Liver (tissue), 3 donors: Measurements from ENCODE around the gene SAMD4B.

Experiments used
- GABPA ChIP-seq, 2 donors: IDR thresholded peaks in 1 of 2; conservative IDR thresholded peaks in 1 of 2; 2 replicates each; pipeline ENCODE4 v1.6.1; 2016; ENCODE audit warnings: antibody characterized with exemption in 2 of 2, mild to moderate bottlenecking in 1 of 2, moderate library complexity in 1 of 2
- JUND ChIP-seq, 2 donors: IDR thresholded peaks; 2 replicates each; pipeline ENCODE4 v1.6.1; 2016; ENCODE audit warnings: antibody characterized with exemption in 2 of 2
- TF ChIP-seq, protein P1 (sequence below): fragments of 150-350 bp; IDR thresholded peaks from 2 replicates; pipeline ENCODE4 v1.5.1; 2017; ENCODE audit warnings: improper control_type of control experiment, low read depth, low read length; ENCODE audit not compliant: missing input control
- donor health status: healthy.
- donor health status: healthy.

- TF ChIP-seq, protein P1, sequence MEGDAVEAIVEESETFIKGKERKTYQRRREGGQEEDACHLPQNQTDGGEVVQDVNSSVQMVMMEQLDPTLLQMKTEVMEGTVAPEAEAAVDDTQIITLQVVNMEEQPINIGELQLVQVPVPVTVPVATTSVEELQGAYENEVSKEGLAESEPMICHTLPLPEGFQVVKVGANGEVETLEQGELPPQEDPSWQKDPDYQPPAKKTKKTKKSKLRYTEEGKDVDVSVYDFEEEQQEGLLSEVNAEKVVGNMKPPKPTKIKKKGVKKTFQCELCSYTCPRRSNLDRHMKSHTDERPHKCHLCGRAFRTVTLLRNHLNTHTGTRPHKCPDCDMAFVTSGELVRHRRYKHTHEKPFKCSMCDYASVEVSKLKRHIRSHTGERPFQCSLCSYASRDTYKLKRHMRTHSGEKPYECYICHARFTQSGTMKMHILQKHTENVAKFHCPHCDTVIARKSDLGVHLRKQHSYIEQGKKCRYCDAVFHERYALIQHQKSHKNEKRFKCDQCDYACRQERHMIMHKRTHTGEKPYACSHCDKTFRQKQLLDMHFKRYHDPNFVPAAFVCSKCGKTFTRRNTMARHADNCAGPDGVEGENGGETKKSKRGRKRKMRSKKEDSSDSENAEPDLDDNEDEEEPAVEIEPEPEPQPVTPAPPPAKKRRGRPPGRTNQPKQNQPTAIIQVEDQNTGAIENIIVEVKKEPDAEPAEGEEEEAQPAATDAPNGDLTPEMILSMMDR: no peak
- TF ChIP-seq GABPA (IDR thresholded peaks at IDR 0.05 in 1 of 2, conservative IDR thresholded peaks at IDR 0.05 in 1 of 2) (no peak), JUND (IDR thresholded peaks at IDR 0.05) (no peak)
Observed at GRCh38 chr19:39388657-39389056, 46.4 kb downstream of the SAMD4B start.
